ENCODE measurements around the gene WFDC9.
A peak's percentile ranks its signal among the peaks of the same experiment; 100 is the strongest.
"Not testable (repeated sequence)": the region's sequence is repeated elsewhere in the genome, so short reads cannot be mapped to it uniquely, and the experiment has no call there.

Gene WFDC9

DNA sequence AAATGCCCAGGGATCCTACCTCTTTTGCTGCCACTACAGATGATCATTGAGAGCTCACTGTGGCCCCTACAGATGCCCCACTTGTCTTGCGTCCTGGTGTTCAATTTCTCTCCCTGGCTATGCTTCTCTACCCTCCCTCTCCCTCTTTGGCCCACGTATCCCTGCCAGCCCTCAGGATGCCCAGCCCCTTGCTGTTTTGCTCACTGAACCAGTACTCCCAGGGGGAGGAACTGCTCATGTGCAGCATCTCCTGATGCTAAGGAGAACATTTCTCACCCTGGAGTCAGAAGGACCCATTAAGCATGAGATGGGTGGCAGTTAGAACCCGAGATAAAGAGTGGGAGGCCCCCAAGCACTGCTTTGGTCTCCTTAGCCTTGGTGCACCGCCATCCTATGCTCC lies at the start of gene WFDC9:
TSS of gene WFDC9 (minus strand) at position 101 of the 400 bp plus-strand sequence. CDS start 21,103 bp downstream, outside the sequence.
- no peak for DNase-seq (ENCODE audit: low read depth in 2 of 2)

DNA sequence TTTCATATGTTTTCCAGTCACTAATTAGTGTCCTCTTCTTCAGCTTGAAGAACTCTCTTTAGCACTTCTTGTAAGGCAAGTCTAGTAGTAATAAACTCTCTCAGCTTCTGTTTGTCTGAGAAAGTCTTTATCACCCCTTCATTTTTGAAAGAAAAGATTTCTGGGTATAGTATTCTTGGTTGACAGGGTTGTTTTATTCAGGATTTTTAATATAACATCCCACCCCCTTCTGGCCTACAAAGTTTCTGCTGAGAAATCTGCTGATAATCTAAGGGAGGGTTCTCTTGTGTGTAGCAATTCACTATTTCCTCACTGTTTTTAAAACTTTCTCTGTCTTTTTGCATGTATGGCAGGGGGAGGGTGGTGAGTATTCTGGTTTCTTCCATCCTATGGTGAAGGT lies 48.6 kb upstream of the WFDC9 start:
- DNase-seq (ENCODE audit: low read depth in 2 of 2) = no peak

DNA sequence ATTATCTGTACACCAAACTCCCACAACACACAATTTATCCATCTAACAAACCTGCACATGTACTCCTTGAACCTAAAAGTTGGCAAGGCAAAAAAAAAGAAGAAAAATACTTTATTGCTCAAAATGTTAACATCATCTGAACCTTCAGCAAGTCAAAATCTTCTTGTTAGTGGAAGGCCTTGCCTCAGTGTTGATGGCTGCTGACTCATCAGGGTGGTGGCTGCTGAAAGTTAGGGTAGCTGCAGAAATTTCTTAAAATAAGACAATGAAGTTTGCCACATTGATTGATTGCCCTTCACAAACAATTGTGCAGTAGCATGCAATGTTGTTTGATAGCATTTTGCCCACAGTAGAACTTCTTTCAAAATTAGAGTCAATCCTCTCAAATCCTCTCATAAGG lies 41.7 kb upstream of the WFDC9 start:
- no peak for DNase-seq (ENCODE audit: low read depth in 2 of 2)

DNA sequence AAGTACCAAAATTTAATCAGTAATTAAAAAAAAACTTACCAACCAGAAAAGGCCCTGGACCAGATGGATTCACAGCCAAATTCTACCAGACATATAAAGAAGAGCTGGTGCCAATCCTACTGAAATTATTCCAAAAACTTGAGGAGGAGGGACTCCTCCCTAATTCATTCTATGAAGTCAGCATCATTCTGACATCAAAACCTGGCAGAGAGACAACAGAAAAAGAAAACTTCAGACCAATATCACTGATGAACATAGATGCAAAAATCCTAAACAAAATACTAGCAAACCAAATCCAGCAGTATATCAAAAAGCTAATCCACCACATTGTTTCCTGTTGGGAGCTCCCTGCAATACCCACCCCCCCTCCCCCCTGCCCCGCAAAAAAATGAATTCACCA lies 39.1 kb upstream of the WFDC9 start, which contains the start of gene WFDC11:
TSS of gene WFDC11 (minus strand) at position 101 of the 400 bp plus-strand sequence. CDS start 19,639 bp downstream, outside the sequence.
- no peak for DNase-seq (ENCODE audit: low read depth in 2 of 2)

DNA sequence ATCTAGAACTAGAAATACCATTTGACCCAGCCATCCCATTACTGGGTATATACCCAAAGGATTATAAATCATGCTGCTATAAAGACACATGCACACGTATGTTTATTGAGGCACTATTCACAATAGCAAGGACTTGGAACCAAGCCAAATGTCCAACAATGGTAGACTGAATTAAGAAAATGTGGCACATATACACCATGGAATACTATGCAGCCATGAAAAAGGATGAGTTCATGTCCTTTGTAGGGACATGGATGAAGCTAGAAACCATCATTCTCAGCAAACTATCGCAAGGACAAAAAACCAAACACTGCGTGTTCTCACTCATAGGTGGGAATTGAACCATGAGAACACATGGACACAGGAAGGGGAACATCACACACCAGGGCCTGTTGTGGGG lies 26.0 kb upstream of the WFDC9 start:
- not testable (repeated sequence) for DNase-seq (ENCODE audit: low read depth in 2 of 2)

DNA sequence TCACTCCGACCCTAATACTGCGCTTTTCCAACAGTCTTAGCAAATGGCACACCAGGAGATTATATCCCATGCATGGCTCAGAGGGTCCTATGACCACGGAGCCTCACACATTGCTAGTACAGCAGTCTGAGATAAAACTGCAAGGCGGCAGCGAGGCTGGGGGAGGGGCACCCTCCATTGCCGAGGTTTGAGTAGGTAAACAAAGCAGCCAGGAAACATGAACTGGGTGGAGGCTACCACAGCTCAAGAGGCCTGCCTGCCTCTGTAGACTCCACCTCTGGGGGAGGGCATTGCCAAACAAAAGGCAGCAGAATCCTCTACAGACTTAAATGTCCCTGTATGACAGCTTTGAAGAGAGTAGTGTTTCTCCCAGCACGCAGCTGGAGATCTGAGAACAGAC lies 20.6 kb upstream of the WFDC9 start:
- not testable (repeated sequence) for DNase-seq (ENCODE audit: low read depth in 2 of 2)

DNA sequence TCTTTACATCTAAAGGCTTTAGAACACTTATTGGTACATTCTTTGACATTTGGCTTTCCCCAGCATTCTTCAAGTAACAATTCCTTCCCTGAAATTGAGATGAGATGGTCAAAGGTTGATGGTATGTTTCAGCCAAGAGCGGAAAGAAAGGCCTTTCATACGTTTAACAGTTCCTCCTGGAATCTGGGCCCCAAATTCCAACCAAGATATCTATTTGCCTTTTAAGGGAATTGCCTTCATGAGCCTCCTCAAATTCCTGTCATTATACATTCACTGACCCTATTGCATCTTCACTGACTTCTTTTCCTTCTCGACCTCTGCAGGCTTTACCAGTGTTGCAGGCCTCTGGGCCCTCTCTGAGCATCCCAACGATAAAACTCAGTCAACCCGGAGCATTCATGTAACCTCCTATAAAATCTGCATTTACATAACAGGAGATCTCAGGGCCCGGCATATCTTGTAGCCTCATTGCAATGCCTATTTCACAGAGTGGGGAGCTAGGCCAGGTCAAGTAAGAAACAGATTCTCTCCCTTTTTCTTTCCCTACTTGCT lies 18.3 kb upstream of the WFDC9 start:
- DNase-seq (ENCODE audit: low read depth in 2 of 2) = no peak

DNA sequence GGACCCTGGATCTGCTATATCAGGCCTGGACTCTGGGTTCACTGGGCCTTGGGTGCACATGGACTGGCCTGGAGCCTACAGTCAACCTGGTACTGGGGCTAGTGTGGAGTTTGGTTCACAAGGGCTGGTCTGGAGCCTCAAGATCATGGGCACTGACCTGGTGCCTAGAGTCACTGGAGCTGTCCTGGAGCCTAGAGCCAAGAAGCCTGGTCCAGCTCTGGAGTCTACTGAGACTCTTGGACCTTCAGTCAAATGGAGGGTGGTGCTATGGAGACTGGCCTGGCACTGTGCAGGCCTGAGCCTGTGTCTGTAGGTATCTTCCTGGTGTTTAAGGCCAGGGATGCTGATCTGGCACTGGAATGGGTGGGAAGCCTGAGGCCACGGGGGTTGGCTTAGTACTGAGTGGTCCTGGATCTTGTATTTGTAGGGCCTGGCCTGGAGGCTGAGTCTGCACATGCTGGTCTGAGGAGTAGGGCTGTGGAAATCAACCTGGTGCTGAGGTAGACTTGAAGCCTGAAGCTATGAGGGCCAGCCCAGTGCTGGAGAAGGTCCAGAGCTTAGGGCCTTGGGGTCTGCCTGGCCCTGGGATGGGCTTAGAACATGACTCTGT lies 16.5 kb upstream of the WFDC9 start:
- DNase-seq (ENCODE audit: low read depth in 2 of 2) = no peak

GRCh38 chr20:45646875-45647274 lies 15.8 kb upstream of the WFDC9 start:
- DNase-seq (ENCODE audit: low read depth in 2 of 2) = no peak

DNA sequence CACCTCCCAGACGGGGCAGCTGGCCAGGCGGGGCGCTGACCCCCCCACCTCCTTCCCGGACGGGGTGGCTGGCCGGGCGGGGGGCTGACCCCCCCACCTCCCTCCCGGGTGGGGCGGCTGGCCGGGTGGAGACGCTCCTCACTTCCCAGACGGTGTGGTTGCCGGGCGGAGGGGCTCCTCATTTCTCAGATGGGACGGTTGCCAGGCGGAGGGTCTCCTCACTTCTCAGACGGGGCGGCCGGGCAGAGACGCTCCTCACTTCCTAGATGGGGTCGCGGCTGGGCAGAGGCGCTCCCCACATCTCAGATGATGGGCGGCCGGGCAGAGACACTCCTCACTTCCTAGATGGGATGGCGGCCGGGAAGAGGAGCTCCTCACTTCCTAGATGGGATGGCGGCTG lies 14.8 kb upstream of the WFDC9 start:
- not testable (repeated sequence) for DNase-seq (ENCODE audit: low read depth in 2 of 2)

- DNase-seq (ENCODE audit: low read depth in 2 of 2) = not testable (repeated sequence)
Observed at GRCh38 chr20:45641076-45641475, 10.0 kb upstream of the WFDC9 start.

GRCh38 chr20:45639687-45640086 lies 8.6 kb upstream of the WFDC9 start:
- no peak for DNase-seq (ENCODE audit: low read depth in 2 of 2)

DNA sequence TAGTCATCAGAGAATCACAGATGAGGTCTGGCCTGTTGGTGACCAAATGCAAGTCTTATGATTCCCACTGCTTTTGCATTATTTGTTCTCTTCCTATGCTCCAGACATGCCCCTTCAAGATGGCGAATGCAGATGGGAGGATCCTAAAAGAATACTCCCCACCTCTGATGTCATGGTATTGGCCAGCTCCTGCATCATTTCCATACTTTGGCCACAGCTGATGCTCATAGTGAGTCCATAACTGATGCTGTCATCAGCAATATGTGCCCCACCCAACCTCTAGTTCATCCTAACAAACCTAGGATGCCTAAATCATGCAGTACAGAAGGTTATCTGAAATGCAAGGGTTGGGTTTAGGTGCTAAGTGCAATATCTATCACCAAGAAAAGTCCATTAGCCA lies 5.4 kb upstream of the WFDC9 start:
- DNase-seq (ENCODE audit: low read depth in 2 of 2) = no peak

- DNase-seq (ENCODE audit: low read depth in 2 of 2) = no peak
Observed at GRCh38 chr20:45630371-45630770, 713 bp downstream of the WFDC9 start.

- DNase-seq (ENCODE audit: low read depth in 2 of 2) = peak; percentile 2 to 5
Observed at GRCh38 chr20:45629496-45630100, 1.5 kb downstream of the WFDC9 start, which contains the start of gene WFDC10A. Gene WFDC10A (plus strand): TSS chr20:45629739. CDS start chr20:45629814, 75 bp downstream.

DNA sequence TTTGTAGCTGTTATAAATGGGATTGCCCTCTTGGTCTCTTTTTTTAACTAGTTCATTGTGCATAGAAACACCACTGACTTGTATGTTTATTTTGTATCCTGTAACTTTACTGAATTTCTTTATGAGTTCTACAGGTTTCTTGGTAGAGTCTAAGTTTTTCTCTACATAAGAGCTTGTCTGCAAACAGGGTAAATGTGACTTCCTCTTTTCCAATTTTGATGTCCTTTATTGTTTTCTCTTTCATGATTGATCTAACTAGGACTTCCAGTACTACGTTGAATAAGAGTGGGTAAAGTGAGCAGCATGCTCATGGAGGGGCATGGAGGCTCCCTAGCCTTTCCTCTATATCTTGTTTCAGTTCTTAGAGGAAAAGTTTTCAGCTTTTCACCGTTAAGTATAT lies 4.5 kb downstream of the WFDC9 start:
- no peak for DNase-seq (ENCODE audit: low read depth in 2 of 2)

- DNase-seq (ENCODE audit: low read depth in 2 of 2) = no peak
Observed at GRCh38 chr20:45621593-45621992, 9.5 kb downstream of the WFDC9 start.

GRCh38 chr20:45617591-45617990 lies 13.5 kb downstream of the WFDC9 start:
- no peak for DNase-seq (ENCODE audit: low read depth in 2 of 2)

DNA sequence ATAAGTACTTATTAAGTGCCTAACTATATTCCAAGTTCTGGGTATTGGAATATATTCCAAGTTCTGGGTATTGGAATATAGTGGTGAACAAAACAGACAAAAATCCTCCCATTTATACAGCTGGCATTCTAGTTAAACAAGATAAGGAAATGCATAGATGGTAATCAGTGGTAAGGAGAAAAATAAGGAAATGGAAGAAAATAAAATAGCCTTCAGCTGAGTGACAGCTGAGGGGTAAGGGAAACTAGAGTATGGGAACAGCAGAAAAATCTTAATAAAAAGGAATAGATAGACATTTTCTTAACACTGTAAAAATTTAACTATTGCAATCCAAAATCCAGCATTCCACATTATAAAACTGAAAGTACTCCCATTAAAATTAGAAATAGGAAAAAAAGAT lies 18.8 kb downstream of the WFDC9 start:
- DNase-seq (ENCODE audit: low read depth in 2 of 2) = no peak

- DNase-seq (ENCODE audit: low read depth in 2 of 2) = peak; percentile 25 to 42
Observed at GRCh38 chr20:45611054-45611453, 20.0 kb downstream of the WFDC9 start.

GRCh38 chr20:45607810-45608209 lies 23.3 kb downstream of the WFDC9 start:
- no peak for DNase-seq (ENCODE audit: low read depth in 2 of 2)

DNA sequence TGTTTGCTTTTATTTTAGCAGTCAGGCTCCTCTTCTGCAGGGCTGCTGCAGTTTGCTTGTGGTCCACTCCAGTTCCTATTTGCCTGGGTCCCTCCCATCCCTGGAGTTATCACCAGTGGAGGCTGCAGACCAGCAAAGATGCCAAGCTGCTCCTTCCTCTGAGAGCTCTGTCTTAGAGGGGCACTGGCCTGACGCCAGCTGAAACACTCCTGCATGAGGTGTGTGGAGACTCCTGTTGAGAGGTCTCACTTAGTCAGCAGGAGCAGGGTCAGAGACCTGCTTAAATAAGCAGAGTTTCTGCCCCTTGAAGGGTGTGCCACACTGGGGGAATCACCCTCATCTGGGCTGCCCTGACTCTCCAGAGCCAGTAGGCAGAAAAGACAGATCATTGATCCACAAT lies 35.8 kb downstream of the WFDC9 start:
- no peak for DNase-seq (ENCODE audit: low read depth in 2 of 2)

GRCh38 chr20:45593498-45593897 lies 37.6 kb downstream of the WFDC9 start:
- no peak for DNase-seq (ENCODE audit: low read depth in 2 of 2)

Data from stimulated activated CD8-positive, alpha-beta memory T cell treated with anti-CD3 and anti-CD28 coated beads, Interleukin-2, amount 100 ng/mL, for 48 hours (primary cell).